ENCODE results near the gene MEAF6.
A peak's percentile ranks its signal among the peaks of the same experiment; 100 is the strongest.

Gene MEAF6

GRCh38 chr1:37483785-37484184 lies 30.8 kb downstream of the MEAF6 start:
- no peak for DNase-seq

GRCh38 chr1:37482796-37483744 lies 31.5 kb downstream of the MEAF6 start:
- no peak for DNase-seq

- no peak for DNase-seq
Observed at GRCh38 chr1:37482004-37482785, 32.4 kb downstream of the MEAF6 start.

- DNase-seq: peak in 2 of 5 experiments; percentile 11 to 47
Observed at GRCh38 chr1:37481289-37482003, 33.1 kb downstream of the MEAF6 start.

DNA sequence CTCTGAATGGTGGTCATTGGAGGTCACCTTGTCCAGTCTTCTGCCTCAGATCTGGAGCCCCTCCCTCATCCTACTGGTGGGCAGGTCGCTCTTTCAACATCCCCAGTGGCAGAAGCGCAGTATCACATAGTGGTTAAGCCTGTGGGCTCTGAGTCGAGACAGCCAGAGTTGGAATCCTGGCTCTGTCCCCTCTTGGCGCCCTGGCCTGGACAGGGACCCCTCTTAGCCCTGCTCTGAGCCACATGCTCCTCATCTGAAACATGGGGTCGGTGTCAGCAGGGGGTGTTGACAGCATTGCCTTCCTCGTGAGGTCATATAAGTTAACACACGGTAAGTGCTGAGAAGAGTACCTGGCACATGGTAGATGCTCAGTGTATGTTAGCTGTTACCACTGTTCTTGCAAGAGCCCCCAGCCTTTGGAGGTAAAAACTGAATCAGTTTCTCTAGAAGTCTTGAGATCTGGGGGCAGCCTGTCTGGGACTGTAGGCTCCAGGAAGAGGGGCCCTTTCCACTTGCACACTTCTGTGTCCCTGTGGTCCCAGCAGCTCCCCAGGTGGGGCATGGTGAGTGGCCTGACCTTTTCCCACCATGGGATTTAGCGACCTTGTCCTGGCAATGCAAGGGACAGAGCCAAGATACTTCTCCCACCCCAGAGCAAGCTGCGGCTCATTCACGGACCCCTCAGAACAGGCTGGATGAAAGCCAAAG lies 33.8 kb downstream of the MEAF6 start:
- DNase-seq: no peak

DNA sequence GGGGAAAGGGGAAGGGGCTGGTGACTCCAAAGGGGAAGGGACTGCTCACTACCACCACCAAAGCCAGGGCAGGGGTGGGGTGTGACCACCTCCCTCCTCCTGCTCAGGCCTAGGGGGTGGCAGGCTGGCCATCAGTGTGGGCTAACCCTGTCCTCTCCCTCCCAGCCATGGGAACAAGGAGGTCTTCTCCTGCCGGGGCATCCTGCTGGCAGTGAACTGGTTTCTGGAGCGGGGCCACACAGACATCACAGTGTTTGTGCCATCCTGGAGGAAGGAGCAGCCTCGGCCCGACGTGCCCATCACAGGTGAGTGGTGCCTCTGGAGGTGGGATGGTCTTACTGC lies 34.5 kb downstream of the MEAF6 start:
- no peak for DNase-seq

GRCh38 chr1:37479255-37480124 lies 35.1 kb downstream of the MEAF6 start:
- DNase-seq: peak; percentile 57 to 96 (median 89)

DNA sequence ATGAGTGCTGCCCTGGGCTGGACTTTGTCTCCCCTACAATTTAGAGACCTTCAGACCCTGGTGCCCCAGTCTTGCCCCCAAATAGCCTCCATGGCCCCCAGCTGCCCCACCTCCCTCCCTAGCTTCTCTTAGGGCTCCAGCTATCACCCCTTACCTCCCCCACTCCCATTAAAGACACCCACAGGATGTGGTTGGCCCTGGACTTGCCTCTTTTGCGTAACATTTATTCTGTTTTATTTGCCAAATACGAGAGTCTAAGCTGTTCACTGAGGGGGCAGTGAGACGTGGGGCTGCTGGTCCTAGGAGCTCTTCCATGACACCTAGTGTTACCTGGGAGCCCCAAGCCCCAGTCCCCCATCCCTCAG lies 35.7 kb downstream of the MEAF6 start:
- DNase-seq: peak in 3 of 5 experiments; percentile 26 to 86 (median 70)

DNA sequence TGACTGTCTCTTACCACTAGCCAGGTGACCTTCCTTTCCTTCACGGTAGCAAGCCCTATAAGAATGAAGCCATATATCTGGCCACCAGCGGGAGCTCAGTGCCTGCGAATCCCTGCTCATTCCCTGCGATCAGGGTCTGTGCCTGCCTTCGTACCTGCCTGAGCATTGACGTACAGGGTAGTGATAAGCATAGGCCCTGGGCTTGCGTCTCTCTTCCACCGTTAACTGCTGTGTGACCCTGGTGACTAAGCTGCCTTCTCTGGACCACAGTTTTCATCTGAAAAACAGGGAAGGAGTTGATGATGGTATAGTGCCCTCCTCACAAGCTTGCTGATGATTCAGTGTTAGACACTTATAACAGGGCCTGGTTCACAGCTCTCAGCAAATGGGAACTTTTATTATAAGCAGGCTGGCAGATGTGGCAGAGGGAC lies 36.1 kb downstream of the MEAF6 start:
- DNase-seq: peak in 4 of 5 experiments; percentile 39 to 74 (median 52)

- no peak for DNase-seq
Observed at GRCh38 chr1:37477946-37478345, 36.6 kb downstream of the MEAF6 start.

DNA sequence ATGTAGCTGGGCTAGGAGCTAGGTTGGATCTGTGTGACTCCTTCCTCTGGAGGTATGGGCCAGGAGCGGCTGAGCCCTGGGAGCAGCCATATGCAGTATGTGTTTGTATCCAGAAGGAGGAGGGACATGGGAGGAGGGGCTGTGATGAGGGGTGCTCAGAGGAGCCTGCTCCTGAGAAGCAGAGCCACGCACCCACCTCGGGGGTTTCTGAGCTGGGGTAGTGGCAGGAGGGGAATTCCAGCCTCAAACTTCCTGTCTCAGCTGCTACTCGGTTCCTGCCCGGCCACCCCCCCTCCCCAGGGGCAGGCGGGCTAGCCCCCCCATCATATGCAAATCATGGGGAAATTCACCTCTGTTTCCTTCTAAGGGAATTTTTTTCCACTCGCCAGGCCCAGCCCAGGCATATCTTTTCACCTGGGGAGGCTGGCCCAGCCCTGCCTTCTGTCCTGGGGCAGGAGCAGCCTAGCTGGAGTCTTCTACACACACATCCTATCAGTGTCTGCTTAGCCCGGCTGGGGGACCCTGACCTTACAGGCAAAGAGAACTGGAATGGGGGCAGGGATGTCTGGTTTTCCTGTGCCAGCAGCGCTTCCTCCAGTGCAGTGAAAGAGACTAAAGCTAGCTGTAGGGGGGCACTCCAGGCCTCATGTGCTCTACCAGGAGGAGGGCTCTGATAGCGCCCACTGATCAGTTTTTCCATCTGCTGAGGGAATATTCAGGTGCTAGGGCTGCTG lies 37.2 kb downstream of the MEAF6 start:
- DNase-seq: peak; percentile 69 to 93 (median 82)

GRCh38 chr1:37476460-37477197 lies 37.9 kb downstream of the MEAF6 start:
- no peak for DNase-seq

GRCh38 chr1:37476087-37476452 lies 38.5 kb downstream of the MEAF6 start:
- no peak for DNase-seq

- DNase-seq: peak in 1 of 5 experiments; percentile 28
Observed at GRCh38 chr1:37475380-37476086, 39.0 kb downstream of the MEAF6 start.

DNA sequence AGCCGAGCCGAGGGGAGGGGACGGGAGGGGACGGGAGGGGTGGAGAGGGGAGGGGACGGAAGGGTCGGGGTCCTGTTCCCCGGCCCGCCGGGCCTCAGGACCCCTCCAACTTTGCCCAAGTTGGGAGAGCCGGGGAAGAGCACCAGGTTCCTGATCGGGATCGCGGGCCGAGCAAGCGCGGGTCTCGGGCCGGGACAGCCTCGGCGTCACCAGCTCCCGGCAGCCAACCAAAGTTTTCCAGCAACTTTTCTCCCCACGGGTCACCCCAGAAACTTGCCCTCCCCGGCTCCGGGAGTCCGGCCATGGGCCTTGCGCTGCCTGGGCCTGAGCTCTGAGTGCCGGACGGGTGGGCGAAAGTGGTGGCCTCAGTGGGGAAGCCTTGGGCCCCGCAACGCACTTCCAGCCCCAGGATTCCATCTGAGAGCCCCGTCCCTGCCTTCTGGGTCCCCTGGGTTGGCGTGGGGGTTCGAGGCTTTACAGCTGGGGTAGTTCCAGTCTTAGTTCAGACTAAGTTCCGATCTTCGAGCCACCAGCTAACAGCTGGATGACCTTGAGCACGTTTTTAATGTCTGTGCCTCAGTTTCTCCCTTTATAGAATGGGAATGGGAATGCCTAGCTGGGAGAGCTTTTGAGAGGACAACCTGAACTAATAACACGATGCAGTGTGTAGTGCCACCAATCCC lies 39.7 kb downstream of the MEAF6 start:
- DNase-seq: peak in 1 of 5 experiments; percentile 25

GRCh38 chr1:37474046-37474696 lies 40.4 kb downstream of the MEAF6 start, which contains the start of gene ZC3H12A:
ZC3H12A (plus strand) TSS chr1:37474580; CDS start chr1:37475497, 917 bp downstream.
- DNase-seq: peak; percentile 88 to 95 (median 92)

DNA sequence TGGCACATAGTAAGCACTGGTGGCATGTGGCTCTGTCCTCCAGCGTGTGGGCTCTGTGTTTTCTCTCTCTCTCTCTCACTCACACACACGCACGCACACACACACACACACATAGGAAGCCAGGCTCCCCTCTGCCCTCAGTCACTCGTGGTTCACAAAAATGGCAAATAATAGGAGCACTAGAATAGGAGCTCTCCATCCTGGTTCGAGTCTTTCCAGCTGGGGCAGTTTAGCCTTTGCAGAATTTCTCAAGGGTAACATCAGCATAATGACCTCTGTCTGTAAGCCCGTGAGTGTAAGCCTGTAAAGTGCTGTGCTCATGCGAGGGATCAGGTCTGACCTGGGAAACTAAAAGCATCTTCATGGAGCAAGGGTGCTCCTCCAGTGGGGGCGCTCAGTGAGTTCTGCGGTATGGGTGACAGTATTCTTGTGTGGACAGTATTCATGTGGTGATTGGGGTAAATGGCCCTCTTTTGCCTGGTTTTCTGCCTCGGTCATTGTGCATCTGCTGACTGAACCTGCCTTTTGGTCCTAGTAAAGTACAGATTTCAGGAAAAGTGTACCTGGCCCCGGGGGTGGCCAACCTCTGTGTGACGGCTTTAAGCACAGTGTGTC lies 41.0 kb downstream of the MEAF6 start:
- peak in 2 of 5 experiments; percentile 58 to 83 for DNase-seq

Measured in T-helper 2 cell (primary cell).